HG03095 (cell line): ENCODE data around the gene IGFL2.
"Not testable (repeated sequence)": the region's sequence is repeated elsewhere in the genome, so short reads cannot be mapped to it uniquely, and the experiment has no call there.

Experiments
- ATAC-seq: cut with Tn5 transposase; IDR thresholded peaks from one replicate; pipeline ENCODE4 v1.9.1; 2021; ENCODE audit warnings: moderate library complexity; ENCODE audit not compliant: unreplicated experiment

IGFL2 gene

DNA sequence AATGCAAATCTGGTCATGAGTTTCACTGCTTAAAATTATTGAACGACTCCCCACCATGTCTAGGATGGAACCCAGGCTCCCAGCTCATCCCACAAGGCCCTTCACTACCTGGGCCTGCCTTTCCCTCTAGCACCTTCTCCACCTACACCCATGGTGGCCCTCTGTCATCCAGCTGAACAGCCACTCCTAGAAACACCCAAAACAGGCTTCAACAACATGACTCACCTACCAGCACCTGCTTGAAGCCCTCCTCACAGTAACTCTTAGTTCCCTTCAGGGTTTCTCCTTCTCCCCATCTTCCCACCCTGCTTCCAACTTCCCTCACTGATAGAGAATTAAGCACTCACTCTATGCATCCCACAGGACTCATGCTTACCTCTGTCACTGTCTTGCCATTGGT lies 6.6 kb upstream of the IGFL2 start:
- no peak for ATAC-seq

GRCh38 chr19:46142294-46142693 lies 5.7 kb upstream of the IGFL2 start:
- ATAC-seq: no peak

DNA sequence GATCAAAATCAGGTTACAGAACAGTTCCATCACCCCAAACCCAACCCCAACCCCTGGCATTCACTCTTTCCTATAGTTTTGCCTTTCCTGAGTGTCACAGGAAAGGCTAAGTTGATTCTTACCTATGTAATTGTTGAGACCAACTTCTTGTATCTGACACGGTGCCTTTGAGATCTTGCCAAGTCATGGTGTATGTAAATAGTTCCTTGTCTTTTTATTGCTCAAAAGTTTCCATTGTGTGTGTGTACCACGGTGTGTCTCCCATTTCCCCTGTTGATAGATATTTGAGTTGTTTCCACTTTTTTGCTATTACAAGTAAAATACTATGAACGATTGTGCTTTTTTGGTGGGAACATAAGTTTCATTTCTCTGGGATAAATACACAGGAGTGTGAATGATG lies 3.3 kb upstream of the IGFL2 start:
- ATAC-seq: no peak

- no peak for ATAC-seq
These were observed 785 bp upstream of the IGFL2 start for GRCh38 chr19:46147166-46147740.

DNA sequence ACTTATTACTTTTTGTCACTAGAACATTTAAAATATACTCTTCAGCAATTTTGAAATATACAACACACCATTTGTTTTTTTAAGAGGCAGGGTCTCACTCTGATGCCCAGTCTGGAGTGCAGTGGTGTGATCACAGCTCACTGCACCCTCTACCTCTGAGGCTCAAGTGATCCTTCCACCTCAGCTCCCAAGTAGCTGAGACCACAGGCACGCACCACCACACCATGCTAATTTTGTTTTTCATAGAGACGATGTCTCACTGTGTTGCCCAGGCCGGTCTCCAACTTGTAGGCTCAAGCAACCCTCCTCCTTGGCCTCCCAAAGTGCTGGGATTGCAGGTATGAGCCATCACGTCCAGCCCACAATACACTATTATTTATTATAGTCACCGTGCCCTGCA lies 2.6 kb downstream of the IGFL2 start:
- ATAC-seq: no peak

- ATAC-seq: no peak
These were observed 7.2 kb downstream of the IGFL2 start for GRCh38 chr19:46155237-46155636.

DNA sequence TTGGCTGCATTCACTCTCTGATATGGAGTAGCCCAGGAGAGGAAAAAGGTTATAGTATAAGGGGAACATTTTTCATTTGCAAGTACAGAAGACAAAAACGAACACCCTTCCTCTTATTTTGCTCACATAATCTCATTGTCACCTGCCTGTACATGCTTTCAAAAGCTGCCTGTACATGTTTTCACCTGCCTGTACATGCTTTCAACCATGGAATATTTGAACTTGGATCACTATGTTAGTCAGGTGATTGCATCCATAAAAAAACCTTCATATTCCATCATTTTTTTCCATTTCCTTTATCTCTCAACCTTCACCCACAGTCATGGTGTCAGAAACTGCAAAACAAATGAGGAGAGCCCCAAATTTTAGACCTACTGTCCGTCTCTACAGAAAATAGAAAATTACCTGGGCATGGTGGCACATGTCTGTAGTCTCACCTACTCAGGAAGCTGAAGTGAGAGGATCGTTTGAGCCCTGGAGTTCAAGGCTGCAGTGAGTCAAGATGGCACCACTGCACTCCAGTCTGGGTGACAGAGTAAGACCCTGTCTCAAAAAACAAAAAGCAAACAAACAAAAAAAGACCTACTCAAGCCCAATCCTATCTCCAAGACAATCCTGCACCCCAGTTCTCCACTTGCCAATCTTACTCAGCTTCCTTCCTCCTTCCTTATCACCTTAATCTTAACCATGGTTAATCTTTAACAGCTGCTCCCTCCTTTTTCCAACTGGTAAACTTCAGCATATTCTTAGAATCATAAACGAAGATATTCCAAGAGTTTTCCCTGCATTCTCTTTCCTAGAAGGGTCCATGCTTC lies 11.6 kb downstream of the IGFL2 start:
- ATAC-seq: no peak

- ATAC-seq: no peak
These were observed 12.3 kb downstream of the IGFL2 start for GRCh38 chr19:46160233-46160775.

GRCh38 chr19:46161642-46162257 lies 13.7 kb downstream of the IGFL2 start:
- not testable (repeated sequence) for ATAC-seq

DNA sequence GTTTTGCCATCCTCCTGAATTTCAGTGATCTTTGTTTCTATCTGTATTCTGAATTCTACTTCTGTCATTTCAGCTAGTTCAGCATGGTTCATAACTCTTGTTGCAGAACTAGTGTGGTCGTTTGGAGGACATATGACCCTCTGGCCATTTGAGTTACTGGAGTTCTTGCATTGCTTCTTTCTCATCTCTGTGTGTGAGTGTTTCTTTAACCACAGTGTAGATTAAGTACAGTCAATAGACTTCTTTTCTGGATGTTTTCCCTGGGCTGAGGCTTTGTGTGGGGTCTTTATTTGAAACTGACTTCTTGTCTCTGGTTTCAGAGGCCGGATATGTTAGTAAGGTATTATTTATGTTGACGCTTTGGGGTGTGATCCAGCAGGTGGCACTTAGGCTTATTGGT lies 14.7 kb downstream of the IGFL2 start:
- ATAC-seq: no peak

DNA sequence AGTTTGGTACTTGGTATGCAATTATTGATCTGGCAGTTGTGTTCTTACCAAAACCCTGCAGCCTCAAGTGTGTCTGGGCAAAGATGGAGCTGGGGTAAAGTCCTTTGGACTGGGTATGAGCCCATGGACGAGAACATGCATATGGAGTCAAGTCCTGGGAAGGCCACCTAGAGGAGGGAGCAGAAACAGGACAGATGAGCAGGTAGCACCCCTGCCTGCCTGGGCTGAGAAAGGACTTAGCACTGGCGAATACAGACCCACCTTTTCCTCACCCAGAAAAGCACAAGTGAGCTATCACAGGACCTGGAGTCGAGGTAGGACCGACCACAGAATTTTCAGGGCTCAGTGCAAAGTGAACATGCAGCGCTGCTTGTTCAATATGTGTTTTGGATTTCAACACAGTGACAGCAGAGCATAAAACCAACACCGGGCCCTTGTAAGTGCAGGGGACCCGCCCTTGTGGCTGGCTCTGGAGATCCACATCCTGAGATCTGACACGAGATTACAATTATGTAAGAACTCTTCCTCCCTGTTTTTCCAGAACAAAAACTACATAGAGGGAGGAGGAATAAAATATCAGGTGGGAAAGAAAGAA lies 25.9 kb downstream of the IGFL2 start:
- ATAC-seq: no peak

DNA sequence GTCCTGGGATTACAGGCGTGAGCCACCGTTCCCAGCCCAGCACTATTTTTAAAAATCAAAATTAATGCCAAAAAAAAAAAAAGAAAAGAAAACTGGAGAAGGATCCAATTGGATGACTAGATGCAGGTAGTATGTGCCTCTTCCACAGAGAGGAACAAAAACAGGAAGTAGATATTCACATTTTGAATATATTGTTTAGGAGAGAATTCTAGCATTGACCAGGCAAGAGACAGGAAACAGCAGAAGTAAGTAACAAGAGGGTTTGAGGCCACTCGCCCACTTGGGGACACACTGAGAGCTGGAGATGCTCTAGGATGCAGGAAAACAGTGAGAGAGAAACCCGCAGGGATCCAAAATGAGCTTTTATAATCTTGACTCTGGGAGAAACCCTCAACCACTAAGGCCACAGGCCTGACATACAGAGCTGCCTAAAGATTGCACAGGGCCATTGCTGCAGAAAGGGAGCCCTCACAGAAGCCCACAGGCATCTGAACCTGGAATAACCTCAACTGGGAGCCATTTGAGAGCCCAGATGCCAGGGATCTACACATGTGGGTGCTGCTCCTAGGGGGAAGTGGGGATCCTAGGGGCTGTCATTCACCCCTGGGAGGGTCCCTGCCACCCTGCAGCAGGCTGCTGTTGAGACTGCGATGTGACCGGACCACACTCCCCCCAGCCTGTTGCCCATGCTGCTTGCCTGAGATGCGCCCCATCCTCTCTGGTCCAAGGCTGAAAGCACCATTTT lies 28.2 kb downstream of the IGFL2 start:
- ATAC-seq: no peak

DNA sequence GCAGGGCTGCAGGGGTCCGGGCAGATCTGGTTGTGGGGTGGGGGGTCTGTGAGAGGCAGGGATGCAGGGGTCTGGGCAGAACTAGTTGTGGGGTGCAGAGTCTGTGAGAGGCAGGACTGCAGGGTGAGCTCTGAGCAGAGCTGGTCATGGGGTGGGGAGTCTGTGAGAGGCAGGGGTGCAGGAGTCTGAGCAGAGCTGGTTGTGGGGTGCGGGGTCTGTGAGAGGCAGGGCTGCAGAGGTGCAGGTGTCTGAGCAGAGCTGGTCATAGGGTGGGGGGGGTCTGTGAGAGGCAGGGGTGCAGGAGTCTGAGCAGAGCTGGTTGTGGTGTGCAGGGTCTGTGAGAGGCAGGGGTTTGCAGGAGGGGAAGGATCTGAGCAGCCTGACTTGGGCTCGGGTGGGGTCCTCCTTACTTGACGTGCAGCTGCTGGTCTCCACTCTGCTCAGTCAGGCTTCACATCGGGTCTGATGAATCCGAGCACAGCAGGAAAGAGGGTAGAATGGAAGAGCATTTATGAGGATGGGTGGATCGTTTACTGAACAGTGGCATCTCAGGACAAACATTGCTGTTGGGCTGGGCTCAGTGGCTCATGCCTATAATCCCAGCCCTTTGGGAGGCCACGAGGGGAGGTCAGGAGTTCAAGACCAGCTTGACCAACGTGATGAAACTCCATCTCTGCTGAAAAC lies 31.2 kb downstream of the IGFL2 start:
- ATAC-seq: no peak

DNA sequence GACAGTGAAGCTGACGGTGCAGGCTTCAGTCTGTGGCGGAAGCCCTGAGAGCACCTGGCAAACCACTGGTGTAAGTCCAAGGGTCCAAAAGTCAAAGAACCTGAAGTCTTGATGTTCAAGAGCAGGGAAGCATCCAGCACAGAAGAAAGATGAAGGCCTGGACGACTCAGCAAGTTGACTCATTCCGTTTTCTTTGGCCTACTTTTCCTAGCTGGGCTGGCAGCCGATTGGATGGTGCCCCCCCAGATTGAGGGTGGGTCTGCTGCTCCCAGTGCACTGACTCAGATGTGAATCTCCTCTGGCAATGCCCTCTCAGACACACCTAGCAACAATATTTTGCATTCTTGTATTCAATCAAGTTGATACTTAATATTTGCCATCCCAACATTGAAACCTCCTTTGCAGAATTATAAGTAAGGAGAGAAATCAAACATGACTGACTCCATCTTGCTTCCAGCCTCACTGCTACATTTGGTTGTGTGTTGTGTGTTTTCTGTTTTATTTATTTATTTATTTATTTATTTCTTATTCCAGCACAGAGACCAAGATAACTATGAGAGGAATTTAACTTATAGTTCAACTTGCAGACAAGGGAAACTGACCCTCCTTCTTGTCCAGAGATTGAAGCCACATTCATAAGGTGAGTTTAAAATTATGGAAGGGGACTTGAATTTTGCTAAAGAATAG lies 32.8 kb downstream of the IGFL2 start:
- no peak for ATAC-seq

GRCh38 chr19:46181388-46181779 lies 33.3 kb downstream of the IGFL2 start:
- ATAC-seq: no peak

- no peak for ATAC-seq
These were observed 34.4 kb downstream of the IGFL2 start for GRCh38 chr19:46182476-46182875.

DNA sequence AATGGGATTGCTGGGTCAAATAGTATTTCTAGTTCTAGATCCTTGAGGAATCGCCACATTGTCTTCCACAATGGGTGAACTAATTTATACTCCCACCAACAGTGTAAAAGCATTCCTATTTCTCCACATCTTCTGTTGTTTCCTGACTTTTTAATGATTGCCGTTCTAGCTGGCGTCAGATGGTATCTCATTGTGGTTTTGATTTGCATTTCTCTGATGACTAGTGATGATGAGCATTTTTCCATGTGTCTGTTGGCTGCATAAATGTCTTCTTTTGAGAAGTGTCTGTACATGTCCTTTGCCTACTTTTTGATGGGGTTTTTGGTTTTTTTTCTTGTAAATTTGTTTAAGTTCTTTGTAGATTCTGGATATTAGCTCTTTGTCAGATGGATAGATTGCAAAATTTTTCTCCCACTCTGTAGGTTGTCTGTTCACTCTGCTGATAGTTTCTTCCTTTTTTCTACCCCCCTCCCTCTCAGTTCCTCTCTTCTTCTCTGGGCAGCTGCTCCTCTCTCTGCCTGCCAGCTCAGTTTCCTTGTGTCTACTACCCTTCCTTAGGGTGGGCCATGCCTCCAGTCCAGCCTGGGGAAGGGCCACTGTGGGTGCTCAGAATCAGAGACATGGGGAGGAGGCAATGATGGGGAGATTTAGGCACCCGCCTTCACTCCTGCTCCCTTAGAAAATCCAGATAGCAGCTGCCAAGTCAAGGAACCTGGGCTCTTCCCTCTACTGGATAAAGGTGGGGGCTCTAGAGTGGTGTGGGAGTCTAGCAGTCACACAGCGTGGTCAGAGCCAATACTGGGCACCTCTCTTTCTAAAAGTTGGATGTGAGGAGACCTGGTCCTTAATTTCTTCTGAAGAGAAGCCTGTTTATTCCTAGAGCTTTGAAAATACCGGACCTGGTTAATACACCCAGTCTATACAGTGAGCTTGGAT lies 37.0 kb downstream of the IGFL2 start:
- not testable (repeated sequence) for ATAC-seq

- no peak for ATAC-seq
These were observed 38.2 kb downstream of the IGFL2 start for GRCh38 chr19:46186101-46186716.
